Right renal cortex interstitium (tissue), 3 donors: Measurements from ENCODE around the gene UBE2Q2. TPM values are rescaled to one million over a fixed set of nuclear protein-coding genes. Genes with fewer than 3 reads are reported as not detected.
A peak's percentile ranks its signal among the peaks of the same experiment; 100 is the strongest.
"Not testable (repeated sequence)": the region's sequence is repeated elsewhere in the genome, so short reads cannot be mapped to it uniquely, and the experiment has no call there.

Experiments used
- DNase-seq, 3 donors: peaks; one replicate each; pipeline ENCODE4 v3.0.0-alpha.2; 2013; ENCODE audit warnings: low read depth in 3 of 3, low spot score in 2 of 3
- polyA plus RNA-seq, 3 donors: library from polyadenylated mRNA; unstranded; fragments of 120-200 nt; gene quantifications; one replicate each; pipeline ENCODE4 v1.2.1, GENCODE V29; 2013; ENCODE audit not compliant: insufficient read length in 3 of 3

Gene UBE2Q2
- polyA plus RNA-seq, 3 donors, result 51.8 to 57.8 (median 55.8) TPM

- DNase-seq, result no peak
Measured at GRCh38 chr15:75823860-75824613, 19.2 kb upstream of the UBE2Q2 start.

GRCh38 chr15:75827691-75828090, 15.6 kb upstream of the UBE2Q2 start:
- DNase-seq, result no peak

- no peak for DNase-seq
Measured at GRCh38 chr15:75828429-75828828, 14.8 kb upstream of the UBE2Q2 start.

- no peak for DNase-seq
Measured at GRCh38 chr15:75830910-75831805, 12.1 kb upstream of the UBE2Q2 start.

GRCh38 chr15:75831806-75832102, 11.5 kb upstream of the UBE2Q2 start:
- no peak for DNase-seq

- DNase-seq, result no peak
Measured at GRCh38 chr15:75832114-75832513, 11.1 kb upstream of the UBE2Q2 start.

- DNase-seq, result peak in 1 of 3 donors; percentile 58
Measured at GRCh38 chr15:75834021-75834420, 9.2 kb upstream of the UBE2Q2 start.

GRCh38 chr15:75835990-75836958, 7.0 kb upstream of the UBE2Q2 start:
- DNase-seq, result no peak

GRCh38 chr15:75836959-75837334, 6.3 kb upstream of the UBE2Q2 start:
- DNase-seq, result no peak

- DNase-seq, result no peak
Measured at GRCh38 chr15:75840659-75841058, 2.6 kb upstream of the UBE2Q2 start.

GRCh38 chr15:75841626-75842025, 1.6 kb upstream of the UBE2Q2 start:
- no peak for DNase-seq

GRCh38 chr15:75843678-75844581, 683 bp downstream of the UBE2Q2 start:
- peak in 1 of 3 donors; percentile 47 for DNase-seq

GRCh38 chr15:75844629-75845335, 1.5 kb downstream of the UBE2Q2 start:
- DNase-seq, result no peak

GRCh38 chr15:75849167-75849566, 5.9 kb downstream of the UBE2Q2 start:
- no peak for DNase-seq

GRCh38 chr15:75850708-75851107, 7.5 kb downstream of the UBE2Q2 start:
- DNase-seq, result no peak

GRCh38 chr15:75851566-75851965, 8.3 kb downstream of the UBE2Q2 start:
- DNase-seq, result not testable (repeated sequence)

GRCh38 chr15:75857886-75858285, 14.6 kb downstream of the UBE2Q2 start:
- DNase-seq, result no peak

- DNase-seq, result no peak
Measured at GRCh38 chr15:75861750-75862402, 18.6 kb downstream of the UBE2Q2 start.

GRCh38 chr15:75862796-75863195, 19.5 kb downstream of the UBE2Q2 start:
- DNase-seq, result no peak
